Stimulated activated CD4-positive, alpha-beta T cell treated with anti-CD3 and anti-CD28 coated beads, Interleukin-4, amount 100 ng/mL, for 1 hour (primary cell): ENCODE measurements around the gene GRK5.
A peak's percentile ranks its signal among the peaks of the same experiment; 100 is the strongest.

ENCODE experiments used
- DNase-seq: peaks from one replicate; pipeline ENCODE4 v3.0.0-alpha.2; 2020

Gene GRK5

DNA sequence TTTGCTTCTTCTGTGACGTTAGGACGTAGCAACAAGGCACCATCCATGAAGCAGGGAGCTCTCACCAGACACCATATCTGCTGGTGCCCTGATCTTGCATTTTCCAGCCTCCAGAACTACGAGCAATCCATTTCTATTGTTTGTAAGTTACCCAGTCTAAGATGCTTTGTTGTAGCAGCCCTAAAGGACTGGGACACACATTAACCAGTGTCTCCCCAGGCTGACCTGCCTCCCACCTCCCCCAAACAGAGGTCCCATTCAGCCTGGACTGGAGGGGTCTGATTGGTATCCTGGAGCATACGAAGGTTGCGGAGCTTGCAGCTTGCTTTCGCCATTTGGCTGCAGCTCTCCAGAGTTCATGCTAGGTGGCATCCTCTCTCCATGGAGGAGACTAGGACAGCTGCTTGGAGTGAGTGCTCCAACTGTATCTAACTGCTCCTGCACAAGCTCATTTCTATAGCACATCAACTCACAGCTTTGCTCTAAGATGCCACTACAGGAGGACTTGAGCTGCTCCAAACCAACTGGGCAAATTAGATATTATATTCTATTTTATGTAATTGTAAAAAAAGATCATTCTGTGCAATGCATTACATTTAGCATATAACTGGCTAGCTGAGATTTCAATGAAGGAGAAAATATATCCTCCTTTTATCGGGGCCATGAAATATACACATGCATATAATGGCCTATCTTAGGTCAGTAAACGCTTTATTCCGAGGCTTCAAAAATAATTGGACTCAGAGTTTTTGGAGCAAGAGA, 8.0 kb upstream of the GRK5 start:
- peak; percentile 23 for DNase-seq

DNA sequence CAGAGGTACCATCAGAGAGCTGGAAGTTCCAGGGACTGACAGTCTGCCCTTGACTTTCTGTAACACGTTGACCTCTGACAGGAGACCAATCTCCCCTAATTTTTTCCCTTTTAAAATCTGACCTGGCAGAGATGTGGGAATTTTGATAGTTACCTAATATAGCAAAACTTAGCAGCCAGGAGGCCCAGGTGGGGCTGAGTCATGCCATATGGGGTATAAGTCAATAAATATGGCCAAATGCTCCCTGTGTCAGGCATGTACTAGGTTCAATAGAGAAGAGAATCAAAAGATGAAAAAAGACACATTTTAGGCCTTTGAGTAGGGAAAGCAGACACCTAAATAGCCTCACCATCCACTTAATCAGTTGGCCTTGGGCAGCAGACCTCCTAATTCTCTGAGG, 6.1 kb upstream of the GRK5 start:
- no peak for DNase-seq

DNA sequence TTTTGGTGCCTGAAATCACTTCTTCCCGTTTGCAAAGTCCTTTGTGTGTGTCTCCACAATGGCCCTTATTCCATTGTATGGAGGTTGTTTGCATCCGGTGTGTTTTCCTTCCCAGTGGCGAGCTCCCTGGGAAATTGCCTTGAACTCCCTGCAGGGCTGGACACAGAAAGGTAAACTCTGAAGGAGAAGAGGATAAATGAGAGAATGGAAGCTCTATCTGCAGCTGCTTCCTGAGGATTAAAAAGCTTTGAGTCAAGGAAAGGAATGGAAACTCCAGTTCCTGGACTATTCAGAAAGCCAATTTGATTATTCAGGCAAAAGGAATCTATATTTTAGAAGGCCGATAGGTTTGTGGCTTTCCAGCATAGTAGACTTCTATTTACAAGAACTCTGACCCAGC, 4.4 kb upstream of the GRK5 start:
- DNase-seq = no peak

DNA sequence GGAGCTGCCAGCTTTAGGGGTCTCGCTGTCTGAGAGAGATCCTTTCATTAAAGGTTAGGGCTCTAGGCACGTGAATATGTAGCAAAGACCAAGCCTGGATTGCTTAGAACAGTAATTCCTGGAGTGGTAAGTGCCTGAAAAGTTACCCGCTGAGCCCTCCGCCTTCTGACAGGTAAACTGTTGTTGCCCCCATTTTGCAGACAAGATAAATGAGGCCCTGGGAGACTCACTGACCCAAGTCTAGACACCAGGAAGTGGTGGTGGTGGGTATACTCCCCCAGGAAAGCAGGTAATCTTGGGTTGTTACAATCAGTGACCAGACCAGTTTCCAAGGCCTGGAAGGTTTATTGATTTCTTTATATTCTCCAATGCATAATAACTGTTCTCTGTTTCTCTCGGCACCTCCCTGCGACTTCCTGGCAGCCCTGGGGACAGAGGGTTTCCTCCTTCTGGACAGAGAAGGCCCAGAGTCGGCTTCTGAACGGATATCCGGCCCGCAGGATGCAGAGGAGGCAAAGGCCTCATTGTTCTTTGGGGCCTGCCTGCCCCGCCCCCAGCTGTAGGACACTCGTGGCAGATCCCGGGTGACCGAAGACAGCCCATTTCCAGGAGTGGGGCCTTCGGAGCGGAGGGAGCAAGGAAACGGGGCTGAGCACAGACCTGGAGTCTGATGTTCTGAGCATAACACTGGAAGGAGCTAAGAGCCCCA, 1.3 kb upstream of the GRK5 start:
- DNase-seq = peak; percentile 27

DNA sequence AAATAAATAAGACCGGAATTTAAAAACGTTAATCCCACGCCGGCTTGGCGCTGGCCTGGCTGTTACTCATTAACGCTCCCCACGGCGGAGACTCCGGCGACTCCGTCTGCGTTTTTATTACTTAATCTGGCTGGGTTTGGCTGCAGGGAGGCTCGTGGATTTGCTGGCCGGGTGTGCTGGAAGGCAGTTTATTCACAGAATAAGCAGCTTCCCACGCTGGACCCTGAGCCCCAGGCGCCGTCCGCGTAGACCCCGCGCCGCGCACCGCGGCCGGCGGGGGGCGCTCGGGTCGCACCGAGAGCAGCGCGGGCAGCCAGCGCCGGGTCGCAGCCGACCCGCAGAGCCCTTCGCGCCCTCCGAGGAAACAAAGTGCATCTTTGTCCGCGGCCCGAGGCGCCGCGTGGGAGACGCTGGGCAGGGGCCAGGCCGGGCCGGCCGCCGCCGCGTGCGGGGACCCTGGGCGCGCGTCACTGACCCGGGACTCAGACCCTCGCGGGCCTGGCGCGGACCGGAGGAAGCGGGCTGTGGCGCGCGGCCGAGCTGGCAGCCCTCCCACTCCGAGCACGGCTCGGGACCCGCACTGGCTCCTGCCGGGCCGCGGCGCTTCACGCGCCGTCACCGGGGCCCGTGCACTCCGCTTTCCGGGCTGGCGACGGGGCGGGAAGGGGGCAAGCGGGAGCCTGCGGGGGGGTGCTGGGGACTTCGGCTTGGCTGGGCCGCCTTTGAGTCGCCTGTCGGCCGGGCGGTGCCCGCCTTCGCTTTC, 587 bp upstream of the GRK5 start:
- peak; percentile 78 for DNase-seq

DNA sequence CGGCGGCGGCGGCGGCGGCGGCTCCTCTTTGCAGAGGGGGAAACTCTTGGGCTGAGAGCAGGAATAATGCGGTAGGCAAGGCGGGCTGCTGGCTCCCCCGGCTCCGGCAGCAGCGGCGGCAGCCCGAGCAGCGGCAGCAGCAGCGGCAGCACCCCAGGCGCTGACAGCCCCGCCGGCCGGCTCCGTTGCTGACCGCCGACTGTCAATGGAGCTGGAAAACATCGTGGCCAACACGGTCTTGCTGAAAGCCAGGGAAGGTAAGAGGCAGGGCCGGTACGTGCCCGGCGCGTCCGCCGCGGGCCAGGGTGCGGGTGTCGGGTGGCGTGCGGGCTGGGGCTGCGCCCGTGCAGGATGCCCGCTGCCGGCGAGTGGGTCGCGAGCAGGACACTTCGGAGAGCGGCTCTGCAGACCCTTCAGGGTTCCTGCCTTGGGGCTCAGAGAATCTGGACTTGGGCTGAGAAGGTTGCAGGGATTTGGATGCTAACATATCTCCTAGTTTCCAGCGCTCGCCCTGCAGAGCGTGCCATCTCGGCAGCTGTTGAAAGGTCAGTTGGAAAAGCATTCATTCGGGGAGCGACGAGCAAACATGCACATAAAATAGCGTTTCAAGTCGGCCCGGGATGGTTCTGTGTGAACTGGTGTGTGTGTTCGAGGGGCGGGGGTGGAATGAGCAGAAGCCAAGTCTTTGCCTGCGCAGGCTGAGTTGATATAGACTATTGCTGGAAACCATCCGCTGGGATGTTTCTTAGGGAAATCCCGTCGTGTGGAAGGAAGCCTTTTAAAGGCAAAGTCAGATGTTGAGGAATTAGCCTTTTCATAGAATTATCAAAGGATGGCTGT, 562 bp downstream of the GRK5 start:
- peak; percentile 35 for DNase-seq

DNA sequence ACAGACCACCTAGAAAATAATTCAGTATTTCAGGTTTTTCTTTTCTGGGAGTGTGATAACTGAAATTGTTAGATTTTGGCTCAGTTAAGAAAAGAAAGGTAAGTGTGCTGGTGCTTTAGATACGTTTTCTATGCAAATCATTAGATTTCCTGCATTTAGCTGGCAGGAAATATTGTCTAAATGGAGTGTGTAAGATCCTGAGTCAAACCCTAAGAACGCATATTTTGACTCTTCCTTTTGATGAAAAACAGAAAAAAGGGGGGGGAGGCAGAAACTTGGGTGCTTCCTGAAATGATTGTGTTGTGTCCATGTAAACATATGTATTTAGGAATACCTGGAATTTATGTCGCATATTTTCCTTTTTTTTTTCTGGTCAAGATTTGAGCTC, 1.2 kb downstream of the GRK5 start:
- DNase-seq = no peak

DNA sequence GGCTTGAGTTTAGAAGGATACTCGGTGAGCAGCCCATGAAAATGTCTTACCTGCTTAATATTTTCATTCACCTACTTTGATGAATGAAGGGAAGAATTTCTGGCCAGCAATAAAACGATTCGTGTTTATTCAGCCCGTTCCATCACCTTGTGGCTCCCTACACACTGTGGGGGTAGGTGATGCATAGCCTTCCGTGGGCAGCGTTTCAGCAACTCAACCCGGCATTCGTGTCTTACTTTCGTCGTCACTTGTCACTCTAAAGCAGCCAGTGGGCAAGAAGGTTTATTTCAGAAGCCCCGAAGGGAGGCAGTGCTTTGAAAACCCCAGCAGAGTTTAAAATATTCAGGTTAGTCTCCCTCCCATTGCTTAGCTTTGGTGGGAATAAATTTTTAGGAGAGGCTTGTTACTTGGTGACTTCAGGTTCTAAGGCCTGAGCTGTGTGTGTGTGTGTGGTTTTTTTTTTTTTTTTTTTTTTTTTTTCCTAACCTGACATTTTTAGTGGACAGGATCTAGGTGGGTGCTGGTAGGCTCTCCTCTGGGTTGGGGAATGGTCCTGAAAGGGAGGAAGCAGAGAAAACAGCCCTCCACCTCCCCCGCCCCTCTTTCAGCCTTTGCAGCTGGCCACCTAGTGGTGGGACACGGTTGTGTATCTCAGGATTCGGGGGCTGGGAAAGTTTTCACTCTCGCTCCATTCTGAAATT, 1.8 kb downstream of the GRK5 start:
- peak; percentile 58 for DNase-seq

DNA sequence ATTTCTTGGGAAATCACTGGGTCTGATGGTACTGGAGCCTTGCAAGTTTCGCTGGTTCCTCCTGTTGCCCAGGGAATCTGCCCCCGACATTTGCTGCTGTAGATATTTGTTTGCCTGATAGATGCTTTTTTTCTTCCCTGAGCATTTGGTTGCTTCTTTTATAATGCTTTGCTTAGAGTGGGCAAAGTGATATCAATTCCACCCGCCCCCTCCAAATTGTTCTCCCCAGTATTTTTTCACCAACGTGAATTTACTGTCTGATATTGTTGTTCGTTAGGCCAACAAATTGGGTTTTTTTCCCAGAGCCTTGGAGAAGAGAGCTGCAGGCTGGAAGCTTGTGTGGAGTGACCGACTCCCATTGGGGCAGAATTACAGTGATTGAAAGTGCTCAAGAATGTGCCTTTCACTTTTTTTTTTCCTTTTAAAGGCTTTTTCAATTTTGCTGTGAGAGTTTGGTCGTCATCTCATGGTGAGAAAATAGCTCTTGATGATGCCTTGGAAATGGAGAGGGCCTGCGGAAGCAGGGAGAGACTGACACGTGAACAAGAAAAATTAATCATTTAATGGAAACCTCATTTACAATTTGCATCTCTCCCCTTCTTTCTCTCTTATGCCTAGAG, 2.5 kb downstream of the GRK5 start:
- DNase-seq = no peak

DNA sequence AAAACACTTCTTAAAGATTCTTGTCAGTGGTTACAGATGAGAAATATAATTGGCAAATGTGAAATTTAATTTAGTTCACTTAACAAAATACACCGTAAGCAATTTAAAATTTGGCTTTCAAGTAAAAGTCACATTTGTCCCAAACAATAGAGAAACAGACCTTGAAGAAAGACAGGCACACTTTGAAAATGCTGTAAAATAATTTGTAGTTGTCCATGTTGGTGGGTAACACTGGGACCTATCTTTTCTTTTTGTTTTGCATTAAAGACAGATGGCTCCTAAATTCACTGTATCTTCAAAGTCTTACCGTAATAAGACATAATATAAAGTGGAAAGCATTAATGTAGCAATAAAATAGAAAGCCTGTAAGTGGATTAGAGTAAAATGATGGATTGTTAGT, 3.3 kb downstream of the GRK5 start:
- no peak for DNase-seq

DNA sequence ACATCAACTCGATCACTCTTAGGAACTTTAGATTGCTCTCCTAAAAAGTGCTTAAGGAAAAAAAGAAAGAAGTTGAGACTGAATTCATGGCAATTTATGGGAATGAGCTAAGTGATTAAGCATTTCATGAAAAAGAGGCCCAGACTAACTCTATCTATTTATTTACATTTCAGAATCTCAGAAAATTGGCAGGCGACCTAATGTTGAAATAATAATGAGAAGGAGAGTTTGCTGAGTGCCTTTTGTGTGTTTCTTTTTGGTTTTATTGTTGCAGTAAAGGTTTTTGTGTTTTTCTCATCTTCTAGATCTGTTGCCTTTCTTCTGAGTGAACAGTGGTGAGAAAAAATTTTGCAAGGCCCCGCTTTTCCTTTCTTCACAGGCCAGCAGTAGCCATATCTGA, 3.8 kb downstream of the GRK5 start:
- DNase-seq = no peak

DNA sequence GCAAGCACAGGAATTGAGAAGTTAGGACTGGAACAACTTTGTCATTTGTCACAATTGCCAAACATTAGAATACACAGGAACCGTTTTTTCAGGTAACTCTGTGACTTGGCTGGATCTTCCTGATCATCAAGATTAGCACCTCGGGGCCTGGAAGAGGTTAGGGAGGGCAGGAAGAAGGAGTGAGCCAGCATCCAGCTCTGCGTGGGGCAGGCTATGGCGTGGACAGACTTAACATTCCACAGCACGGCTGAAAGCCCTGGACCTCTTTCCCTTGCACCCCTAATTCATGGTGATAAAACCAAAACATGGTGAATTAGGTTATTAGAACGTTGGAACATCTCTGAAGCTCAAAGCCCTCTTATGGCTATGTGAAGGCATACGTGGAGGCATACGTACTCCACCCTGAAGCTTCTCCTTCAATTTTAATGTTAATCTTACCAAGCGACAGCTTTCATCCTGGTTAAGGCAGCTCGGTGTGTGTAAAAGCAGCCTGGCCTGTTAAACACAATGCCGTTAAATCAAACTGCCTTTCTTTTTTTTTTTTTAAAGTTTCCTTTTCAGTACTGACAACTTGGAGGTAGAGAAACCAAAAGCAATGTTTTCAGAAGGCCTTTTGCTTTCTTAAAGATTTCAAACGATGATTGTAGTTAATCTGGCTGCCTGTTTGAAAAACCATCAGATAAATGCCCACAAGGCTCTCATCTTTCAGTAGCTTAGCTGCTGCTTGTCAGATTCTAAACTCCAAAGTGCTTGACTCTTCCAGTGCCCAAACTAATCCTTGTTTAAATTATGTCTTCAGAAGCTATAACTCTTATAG, 4.5 kb downstream of the GRK5 start:
- DNase-seq = no peak

DNA sequence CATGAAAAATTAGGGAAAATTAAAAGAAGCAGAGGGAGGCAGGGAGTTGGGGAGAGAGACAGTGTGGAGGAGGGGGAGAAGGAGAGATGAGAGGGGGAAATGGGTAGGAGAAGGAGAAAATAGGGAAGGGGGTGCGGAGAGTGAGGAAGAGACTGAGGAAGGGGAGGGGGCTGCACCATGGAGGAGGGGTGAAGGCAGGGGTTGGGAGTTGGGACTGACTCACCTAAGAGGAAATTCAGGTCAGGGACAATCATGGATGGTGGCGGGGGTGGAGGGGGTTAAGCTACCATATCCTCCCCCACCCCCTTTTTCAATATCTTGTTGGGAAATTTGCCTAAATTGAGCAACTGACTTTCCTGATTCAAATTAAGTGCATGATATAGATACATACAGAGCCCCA, 8.0 kb downstream of the GRK5 start:
- no peak for DNase-seq

DNA sequence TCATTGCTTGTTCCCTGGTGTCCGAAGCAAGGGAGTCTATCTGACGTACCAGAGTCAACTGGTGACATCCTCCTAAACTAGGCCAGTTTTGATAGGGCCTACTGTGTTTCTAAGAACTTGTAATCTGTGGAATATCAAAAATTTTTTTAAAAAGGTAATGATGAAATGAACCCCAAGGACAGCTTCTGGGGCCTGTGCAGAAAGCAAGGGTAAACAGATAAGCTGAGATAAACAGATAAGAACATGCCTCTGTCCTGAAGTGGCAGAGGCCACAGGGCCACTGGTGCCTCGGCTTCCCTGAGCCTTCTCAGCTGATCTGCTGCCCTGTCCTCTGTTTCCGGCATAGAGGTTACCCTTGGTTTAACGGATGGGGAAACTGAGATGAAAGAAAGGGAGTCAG, 8.8 kb downstream of the GRK5 start:
- DNase-seq = no peak

DNA sequence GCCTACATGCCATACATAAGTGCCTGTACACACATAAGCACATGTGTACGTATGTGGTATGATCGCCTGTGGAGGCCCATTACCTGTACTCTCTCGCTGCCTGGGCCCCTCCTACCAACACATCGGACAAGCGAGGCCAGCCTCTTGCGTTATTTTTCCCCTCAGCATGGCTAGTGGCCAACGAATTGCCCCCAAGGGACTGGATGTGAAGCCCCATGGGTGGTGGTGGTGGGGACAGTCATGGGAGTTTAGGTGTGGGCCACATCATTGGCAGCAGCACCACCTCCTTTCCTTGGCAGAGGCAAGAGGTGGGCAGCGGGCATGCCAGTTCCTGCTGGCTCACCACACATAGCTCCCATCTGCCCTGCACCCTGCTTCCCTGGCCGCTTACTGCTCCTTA, 10.0 kb downstream of the GRK5 start:
- no peak for DNase-seq

DNA sequence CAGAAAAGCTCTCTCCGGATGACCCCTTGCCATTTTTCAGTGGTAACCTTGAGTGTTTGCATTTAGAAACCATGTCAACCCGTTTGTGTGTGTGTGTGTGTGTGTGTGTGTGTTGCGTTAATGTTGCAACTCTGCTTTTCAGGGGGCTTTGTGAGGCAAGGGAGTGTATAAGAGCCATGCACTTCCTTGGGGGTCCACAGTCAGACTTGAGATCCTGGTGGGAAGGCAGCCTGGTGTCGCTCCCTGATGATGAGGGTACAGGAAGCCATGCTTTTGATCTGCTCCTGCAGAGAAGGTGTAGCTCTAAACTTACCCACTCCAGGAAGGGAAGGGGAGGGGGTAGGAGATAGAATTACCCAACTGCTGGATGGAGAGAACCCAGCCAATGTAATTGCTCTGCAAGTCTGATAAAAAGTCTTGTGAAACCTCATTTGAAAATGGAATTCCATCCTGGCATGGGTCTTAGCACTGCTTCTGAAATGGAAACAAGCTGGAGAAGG, 10.7 kb downstream of the GRK5 start:
- no peak for DNase-seq

DNA sequence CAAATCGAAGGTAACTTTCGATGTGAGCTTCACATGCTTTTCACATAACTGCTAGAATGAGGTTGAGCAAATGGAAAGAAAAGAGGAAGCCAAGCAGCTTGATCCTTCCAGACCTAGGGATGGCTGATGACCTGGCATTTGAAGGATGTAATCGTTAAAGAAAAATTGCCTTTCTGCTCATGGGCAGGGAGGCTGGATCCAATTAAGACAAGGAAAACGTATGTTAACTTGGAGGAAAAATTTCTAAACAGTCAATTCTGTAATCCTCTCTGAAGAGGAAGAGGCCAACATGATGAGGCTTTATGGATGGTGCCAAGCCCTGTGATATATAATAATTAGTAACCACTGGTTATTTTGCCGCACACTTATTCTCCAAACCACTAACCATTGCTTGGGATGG, 12.5 kb downstream of the GRK5 start:
- DNase-seq = no peak

DNA sequence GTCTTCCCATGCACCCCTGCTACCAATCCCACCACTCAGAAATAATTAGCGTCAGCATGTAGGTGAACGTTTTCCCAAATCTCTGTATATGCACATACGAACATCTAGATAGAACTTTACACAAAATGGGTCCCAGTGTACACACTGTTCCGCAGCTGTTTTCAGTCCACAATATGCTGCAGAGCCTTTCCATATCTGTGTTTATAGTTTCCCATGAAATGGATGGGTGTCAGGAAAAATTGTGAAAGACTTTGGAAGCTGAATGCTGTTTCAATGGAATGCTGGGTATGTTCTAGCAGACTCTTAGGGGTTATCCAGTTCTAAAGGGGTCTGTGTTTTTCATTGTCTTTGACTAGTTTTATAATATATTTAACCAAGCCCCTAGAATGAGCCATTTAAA, 13.8 kb downstream of the GRK5 start:
- DNase-seq = no peak

DNA sequence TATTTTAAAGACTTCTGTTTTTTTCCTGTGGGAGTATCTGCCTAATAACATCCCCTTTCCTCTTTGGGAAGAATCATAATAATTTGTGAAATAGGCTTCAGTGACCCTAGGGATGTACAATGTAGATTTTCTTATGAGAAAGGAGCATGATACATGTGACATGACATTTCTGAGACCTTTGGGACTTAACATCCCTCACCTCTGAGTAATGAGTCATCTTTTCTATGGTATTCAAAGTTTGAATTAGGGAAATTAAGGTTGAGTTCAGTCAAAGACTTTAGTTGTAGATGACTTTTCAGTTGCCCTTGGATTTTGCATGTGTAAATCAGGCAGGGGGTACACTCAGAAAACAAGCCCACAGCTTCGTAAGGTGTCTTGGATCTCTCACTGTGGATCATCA, 14.3 kb downstream of the GRK5 start:
- no peak for DNase-seq

DNA sequence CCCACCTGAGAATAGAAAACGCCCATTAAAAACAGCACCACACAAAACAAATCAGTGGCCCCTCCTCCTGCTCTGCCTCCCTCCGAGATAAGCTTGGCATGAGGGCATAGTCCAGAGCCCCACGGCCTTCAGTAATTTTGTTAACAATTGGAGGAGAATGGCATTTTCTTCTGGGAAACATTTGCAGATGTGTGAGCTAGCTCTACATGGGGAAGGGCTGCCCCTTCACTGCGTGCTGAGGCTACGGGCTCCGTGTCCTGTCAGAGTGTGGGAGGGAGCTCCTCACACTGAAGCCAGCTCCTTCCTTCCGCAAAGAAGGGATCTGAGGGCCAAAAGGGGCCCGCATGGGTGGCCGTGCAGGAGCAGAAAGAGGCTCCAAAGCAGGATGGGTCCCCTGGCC, 15.2 kb downstream of the GRK5 start:
- DNase-seq = no peak

DNA sequence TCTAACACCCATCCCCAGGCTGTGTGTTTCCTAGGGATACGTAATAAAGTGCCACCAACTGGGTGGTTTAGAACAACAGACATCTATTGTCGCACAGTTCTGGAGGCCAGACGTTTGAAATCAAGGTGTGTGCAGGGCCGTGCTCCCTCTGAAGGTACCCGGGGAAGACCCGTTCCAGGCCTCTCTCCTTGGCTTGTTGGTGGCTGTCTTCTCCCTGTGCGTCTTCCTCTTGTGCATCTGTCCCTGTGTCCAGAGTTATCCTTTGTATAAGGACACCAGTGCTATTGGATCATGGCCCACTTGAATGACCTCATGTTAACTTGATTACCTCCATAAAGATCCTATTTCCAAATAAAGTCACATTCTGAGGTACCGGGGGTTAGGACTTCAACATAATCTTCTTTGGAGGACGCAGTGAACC, 15.6 kb downstream of the GRK5 start:
- no peak for DNase-seq
